ENCODE measurements around the gene ZMIZ1.

The ZMIZ1 gene

GRCh38 chr10:79220307-79220706 is 151.5 kb downstream of the ZMIZ1 start:
- no peak for DNase-seq

GRCh38 chr10:79221110-79222051 is 152.6 kb downstream of the ZMIZ1 start:
- DNase-seq: no peak

GRCh38 chr10:79222186-79222585 is 153.4 kb downstream of the ZMIZ1 start:
- DNase-seq: no peak

- no peak for DNase-seq
Measured at GRCh38 chr10:79223091-79224048, 154.6 kb downstream of the ZMIZ1 start.

GRCh38 chr10:79224263-79224949 is 155.6 kb downstream of the ZMIZ1 start:
- no peak for DNase-seq

- no peak for DNase-seq
Measured at GRCh38 chr10:79224992-79225391, 156.2 kb downstream of the ZMIZ1 start.

- no peak for DNase-seq
Measured at GRCh38 chr10:79226391-79227245, 157.9 kb downstream of the ZMIZ1 start.

GRCh38 chr10:79229071-79229541 is 160.3 kb downstream of the ZMIZ1 start:
- no peak for DNase-seq

- DNase-seq: no peak
Measured at GRCh38 chr10:79229830-79230327, 161.1 kb downstream of the ZMIZ1 start.

- no peak for DNase-seq
Measured at GRCh38 chr10:79230328-79230830, 161.6 kb downstream of the ZMIZ1 start.

GRCh38 chr10:79230850-79231249 is 162.1 kb downstream of the ZMIZ1 start:
- no peak for DNase-seq

GRCh38 chr10:79231908-79232307 is 163.1 kb downstream of the ZMIZ1 start:
- no peak for DNase-seq

GRCh38 chr10:79232864-79233263 is 164.1 kb downstream of the ZMIZ1 start:
- DNase-seq: no peak

- no peak for DNase-seq
Measured at GRCh38 chr10:79234391-79235315, 165.9 kb downstream of the ZMIZ1 start.

GRCh38 chr10:79235765-79236432 is 167.1 kb downstream of the ZMIZ1 start:
- DNase-seq: no peak

- no peak for DNase-seq
Measured at GRCh38 chr10:79236433-79236765, 167.6 kb downstream of the ZMIZ1 start.

GRCh38 chr10:79237454-79238157 is 168.8 kb downstream of the ZMIZ1 start:
- no peak for DNase-seq

GRCh38 chr10:79238158-79238520 is 169.4 kb downstream of the ZMIZ1 start:
- DNase-seq: no peak

GRCh38 chr10:79238606-79239005 is 169.8 kb downstream of the ZMIZ1 start:
- DNase-seq: no peak

Data from T1000 (cell line).